Measurements from ENCODE around the gene PDE5A.

DNA sequence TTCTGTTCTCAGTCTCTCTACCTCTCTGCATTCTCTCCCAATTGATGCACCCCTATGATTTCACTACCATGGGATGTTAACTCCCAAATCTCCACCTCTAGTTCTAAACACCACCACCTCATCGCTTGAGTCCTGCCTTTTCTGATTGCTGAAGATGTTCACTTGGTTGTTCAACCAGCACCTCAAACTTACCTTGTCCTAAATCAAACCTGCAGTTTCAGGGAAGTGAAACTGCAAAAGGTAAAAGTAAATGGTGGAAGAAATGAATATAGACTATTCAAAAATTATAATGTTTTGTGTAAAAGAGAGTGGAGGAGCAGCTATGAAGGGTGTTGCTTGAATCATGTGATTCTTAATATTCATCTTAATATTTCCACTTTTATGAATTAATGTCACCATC, 91.0 kb downstream of the PDE5A start:
- TF ChIP-seq, protein P1, sequence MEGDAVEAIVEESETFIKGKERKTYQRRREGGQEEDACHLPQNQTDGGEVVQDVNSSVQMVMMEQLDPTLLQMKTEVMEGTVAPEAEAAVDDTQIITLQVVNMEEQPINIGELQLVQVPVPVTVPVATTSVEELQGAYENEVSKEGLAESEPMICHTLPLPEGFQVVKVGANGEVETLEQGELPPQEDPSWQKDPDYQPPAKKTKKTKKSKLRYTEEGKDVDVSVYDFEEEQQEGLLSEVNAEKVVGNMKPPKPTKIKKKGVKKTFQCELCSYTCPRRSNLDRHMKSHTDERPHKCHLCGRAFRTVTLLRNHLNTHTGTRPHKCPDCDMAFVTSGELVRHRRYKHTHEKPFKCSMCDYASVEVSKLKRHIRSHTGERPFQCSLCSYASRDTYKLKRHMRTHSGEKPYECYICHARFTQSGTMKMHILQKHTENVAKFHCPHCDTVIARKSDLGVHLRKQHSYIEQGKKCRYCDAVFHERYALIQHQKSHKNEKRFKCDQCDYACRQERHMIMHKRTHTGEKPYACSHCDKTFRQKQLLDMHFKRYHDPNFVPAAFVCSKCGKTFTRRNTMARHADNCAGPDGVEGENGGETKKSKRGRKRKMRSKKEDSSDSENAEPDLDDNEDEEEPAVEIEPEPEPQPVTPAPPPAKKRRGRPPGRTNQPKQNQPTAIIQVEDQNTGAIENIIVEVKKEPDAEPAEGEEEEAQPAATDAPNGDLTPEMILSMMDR (IDR thresholded peaks at IDR 0.05) = no peak
- no peak for TF ChIP-seq POLR2AphosphoS5 (IDR thresholded peaks at IDR 0.05)
- TF ChIP-seq POLR2A (IDR thresholded peaks at IDR 0.05) = no peak
